ENCODE data around the gene CCDC137. TPM values are rescaled to one million over a fixed set of nuclear protein-coding genes. Genes with fewer than 3 reads are reported as not detected.
A peak's percentile ranks its signal among the peaks of the same experiment; 100 is the strongest.

Gene CCDC137
- total and polyA plus RNA-seq, 2 experiments from 2014 or later: 11.7 to 22.8 TPM

GRCh38 chr17:81648013-81648706 lies 18.4 kb upstream of the CCDC137 start:
- no peaks in the 10 kb centered on the region for H3K9me2 ChIP-seq (ENCODE audit: insufficient read depth)
- in situ Hi-C loops (cut with MboI): no loop called here
- H2AFZ ChIP-seq: no peak overlapping the region
- no peaks in the 10 kb centered on the region for H3K79me2 ChIP-seq (ENCODE audit: insufficient read depth)
- DNase-seq: peak; percentile 33
- H3K27me3 ChIP-seq (replicated peaks; ENCODE audit: insufficient read depth): peaks cover 15% of the 10 kb centered on the region; the same call in 1 of the 2 replicates
- no peak overlapping the region for H3K9ac ChIP-seq
- H3K4me2 ChIP-seq (ENCODE audit: unreplicated experiment): peak overlapping the region; percentile 20
- 0 out of 2 replicates have a peak overlapping the region, but pooled peaks have one; percentile 37 for H3K4me3 ChIP-seq
- H3K27ac ChIP-seq: no peak overlapping the region
- no peaks in the 10 kb centered on the region for H3F3A ChIP-seq (ENCODE audit: insufficient read depth)
- 6 to 8% methylated on average over 27 to 38 of the region's 78 CpGs for WGBS, 2 experiments (ENCODE audit: low coverage in 1 of 2, low lambda C conversion rate in 2 of 2, missing lambda C conversion rate in 2 of 2)
- H4K20me1 ChIP-seq (ENCODE audit: insufficient read depth): no peaks in the 10 kb centered on the region
- no peaks in the 10 kb centered on the region for H3K36me3 ChIP-seq (ENCODE audit: low read depth)
- TF ChIP-seq EZH2phosphoT487 (IDR thresholded peaks at IDR 0.05; ENCODE audit: insufficient read depth, low read depth): no peak
- peak; percentile 38 for TF ChIP-seq EZH2 (IDR thresholded peaks at IDR 0.05; ENCODE audit: insufficient read depth, poor library complexity, severe bottlenecking)
- H3K9me3 ChIP-seq (ENCODE audit: low read depth): no peaks in the 10 kb centered on the region
- H3K4me1 ChIP-seq (ENCODE audit: insufficient read depth): 0 out of 2 replicates have a peak, but pooled peaks cover 3% of the 10 kb centered on the region

- no peak overlapping the region for H3K4me3 ChIP-seq
- H3K9me3 ChIP-seq (ENCODE audit: low read depth): no peaks in the 10 kb centered on the region
- 71 to 84% methylated on average over 14 of the region's 14 CpGs for WGBS, 2 experiments (ENCODE audit: low coverage in 1 of 2, low lambda C conversion rate in 2 of 2, missing lambda C conversion rate in 2 of 2)
- in situ Hi-C loops (cut with MboI): no loop called here
- no peak for TF ChIP-seq EZH2 (IDR thresholded peaks at IDR 0.05; ENCODE audit: insufficient read depth, poor library complexity, severe bottlenecking)
- no peak for TF ChIP-seq EZH2phosphoT487 (IDR thresholded peaks at IDR 0.05; ENCODE audit: insufficient read depth, low read depth)
- no peak overlapping the region for H2AFZ ChIP-seq
- no peaks in the 10 kb centered on the region for H4K20me1 ChIP-seq (ENCODE audit: insufficient read depth)
- no peaks in the 10 kb centered on the region for H3F3A ChIP-seq (ENCODE audit: insufficient read depth)
- no peak overlapping the region for H3K4me2 ChIP-seq (ENCODE audit: unreplicated experiment)
- DNase-seq: no peak
- H3K27me3 ChIP-seq (replicated peaks; ENCODE audit: insufficient read depth): peaks cover 15% of the 10 kb centered on the region; the same call in 1 of the 2 replicates
- no peak overlapping the region for H3K9ac ChIP-seq
- H3K9me2 ChIP-seq (ENCODE audit: insufficient read depth): no peaks in the 10 kb centered on the region
- no peaks in the 10 kb centered on the region for H3K36me3 ChIP-seq (ENCODE audit: low read depth)
- 0 out of 2 replicates have a peak, but pooled peaks cover 3% of the 10 kb centered on the region for H3K4me1 ChIP-seq (ENCODE audit: insufficient read depth)
- no peak overlapping the region for H3K27ac ChIP-seq
- no peaks in the 10 kb centered on the region for H3K79me2 ChIP-seq (ENCODE audit: insufficient read depth)
These were observed 17.8 kb upstream of the CCDC137 start for GRCh38 chr17:81648707-81649085.

- no peaks in the 10 kb centered on the region for H3K79me2 ChIP-seq (ENCODE audit: insufficient read depth)
- no peaks in the 10 kb centered on the region for H3K36me3 ChIP-seq (ENCODE audit: low read depth)
- H2AFZ ChIP-seq: no peak overlapping the region
- WGBS, 2 experiments (ENCODE audit: low coverage in 1 of 2, low lambda C conversion rate in 2 of 2, missing lambda C conversion rate in 2 of 2): 52 to 69% methylated on average over 7 to 9 of the region's 9 CpGs
- in situ Hi-C loops (cut with MboI): loop anchor here (10.0 kb wide), 1 partner anchor 56 kb away; no protein-coding TSS in a partner anchor
- no peak overlapping the region for H3K4me2 ChIP-seq (ENCODE audit: unreplicated experiment)
- H3K27me3 ChIP-seq (replicated peaks; ENCODE audit: insufficient read depth): peaks cover 15% of the 10 kb centered on the region; the same call in 1 of the 2 replicates
- no peaks in the 10 kb centered on the region for H3K9me2 ChIP-seq (ENCODE audit: insufficient read depth)
- no peaks in the 10 kb centered on the region for H3F3A ChIP-seq (ENCODE audit: insufficient read depth)
- H3K4me3 ChIP-seq: no peak overlapping the region
- H3K27ac ChIP-seq: no peak overlapping the region
- no peak overlapping the region for H3K9ac ChIP-seq
- no peak for DNase-seq
- H3K9me3 ChIP-seq (ENCODE audit: low read depth): no peaks in the 10 kb centered on the region
- H3K4me1 ChIP-seq (ENCODE audit: insufficient read depth): 0 out of 2 replicates have a peak, but pooled peaks cover 3% of the 10 kb centered on the region
- no peaks in the 10 kb centered on the region for H4K20me1 ChIP-seq (ENCODE audit: insufficient read depth)
- TF ChIP-seq EZH2phosphoT487 (IDR thresholded peaks at IDR 0.05; ENCODE audit: insufficient read depth, low read depth): no peak
- TF ChIP-seq EZH2 (IDR thresholded peaks at IDR 0.05; ENCODE audit: insufficient read depth, poor library complexity, severe bottlenecking): no peak
These were observed 15.6 kb upstream of the CCDC137 start for GRCh38 chr17:81650951-81651350.

GRCh38 chr17:81651692-81652091 lies 14.8 kb upstream of the CCDC137 start:
- H3K9ac ChIP-seq: no peak overlapping the region; the same call in 1 of the 2 replicates
- in situ Hi-C loops (cut with MboI): loop anchor here (10.0 kb wide), 1 partner anchor 57 kb away; no protein-coding TSS in a partner anchor
- H2AFZ ChIP-seq: no peak overlapping the region
- no peaks in the 10 kb centered on the region for H3K9me3 ChIP-seq (ENCODE audit: low read depth)
- TF ChIP-seq EZH2 (IDR thresholded peaks at IDR 0.05; ENCODE audit: insufficient read depth, poor library complexity, severe bottlenecking) (no peak), EZH2phosphoT487 (IDR thresholded peaks at IDR 0.05; ENCODE audit: insufficient read depth, low read depth) (no peak)
- H3K27me3 ChIP-seq (replicated peaks; ENCODE audit: insufficient read depth): peaks cover 15% of the 10 kb centered on the region; the same call in 1 of the 2 replicates
- peak; percentile 90 for DNase-seq
- no peaks in the 10 kb centered on the region for H3K9me2 ChIP-seq (ENCODE audit: insufficient read depth)
- no peak overlapping the region for H3K4me3 ChIP-seq
- no peaks in the 10 kb centered on the region for H3K79me2 ChIP-seq (ENCODE audit: insufficient read depth)
- 0 out of 2 replicates have a peak, but pooled peaks cover 3% of the 10 kb centered on the region for H3K4me1 ChIP-seq (ENCODE audit: insufficient read depth)
- WGBS, 2 experiments (ENCODE audit: low coverage in 1 of 2, low lambda C conversion rate in 2 of 2, missing lambda C conversion rate in 2 of 2): 55% methylated on average over 10 of the region's 10 CpGs
- H3F3A ChIP-seq (ENCODE audit: insufficient read depth): no peaks in the 10 kb centered on the region
- no peak overlapping the region for H3K4me2 ChIP-seq (ENCODE audit: unreplicated experiment)
- no peaks in the 10 kb centered on the region for H4K20me1 ChIP-seq (ENCODE audit: insufficient read depth)
- no peaks in the 10 kb centered on the region for H3K36me3 ChIP-seq (ENCODE audit: low read depth)
- H3K27ac ChIP-seq: no peak overlapping the region
